Epithelial cell of proximal tubule (primary cell): ENCODE data around the gene CLEC10A. TPM values are rescaled to one million over a fixed set of nuclear protein-coding genes. Genes with fewer than 3 reads are reported as not detected.

Experiments
- DNase-seq: peaks from one replicate; pipeline ENCODE4 v3.0.0-alpha.2; 2011; ENCODE audit warnings: low read depth
- H3K4me3 ChIP-seq: 2 replicates; pipeline ENCODE4 v1.5.1; 2011; ENCODE audit warnings: low read depth, mild to moderate bottlenecking, low read length
- total RNA-seq: library from RNA; depleted of rRNA; stranded (reverse); fragments of >200 nt; gene quantifications from 2 replicates; pipeline ENCODE4 v1.2.3, GENCODE V29; 2015
- TF ChIP-seq, protein P1 (sequence below): conservative IDR thresholded peaks from 2 replicates; pipeline ENCODE4 v1.5.1; 2012; ENCODE audit warnings: low read depth, mild to moderate bottlenecking, low read length

The CLEC10A gene
- total RNA-seq, 1 donor from 2014 or later: not detected

DNA sequence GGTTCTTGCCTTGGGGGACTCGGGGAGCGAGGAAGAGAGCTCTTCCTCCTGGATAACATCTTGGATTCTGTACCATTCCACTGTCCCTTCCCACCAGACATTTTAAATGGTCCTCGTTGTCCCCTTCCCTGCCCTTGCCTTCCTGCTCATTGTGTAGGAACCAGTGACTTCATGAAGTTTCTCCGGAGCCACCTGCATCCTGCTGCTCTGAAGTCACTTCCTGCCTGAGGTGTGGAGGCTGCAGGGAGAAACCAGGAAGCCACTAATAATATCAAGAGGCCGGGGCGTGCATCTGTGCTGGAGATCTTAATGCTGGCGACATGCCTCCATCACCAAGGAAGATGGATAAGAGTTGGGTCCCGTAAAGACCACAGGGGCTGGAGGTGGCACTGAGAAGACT, 50.4 kb downstream of the CLEC10A start:
- TF ChIP-seq, protein P1, sequence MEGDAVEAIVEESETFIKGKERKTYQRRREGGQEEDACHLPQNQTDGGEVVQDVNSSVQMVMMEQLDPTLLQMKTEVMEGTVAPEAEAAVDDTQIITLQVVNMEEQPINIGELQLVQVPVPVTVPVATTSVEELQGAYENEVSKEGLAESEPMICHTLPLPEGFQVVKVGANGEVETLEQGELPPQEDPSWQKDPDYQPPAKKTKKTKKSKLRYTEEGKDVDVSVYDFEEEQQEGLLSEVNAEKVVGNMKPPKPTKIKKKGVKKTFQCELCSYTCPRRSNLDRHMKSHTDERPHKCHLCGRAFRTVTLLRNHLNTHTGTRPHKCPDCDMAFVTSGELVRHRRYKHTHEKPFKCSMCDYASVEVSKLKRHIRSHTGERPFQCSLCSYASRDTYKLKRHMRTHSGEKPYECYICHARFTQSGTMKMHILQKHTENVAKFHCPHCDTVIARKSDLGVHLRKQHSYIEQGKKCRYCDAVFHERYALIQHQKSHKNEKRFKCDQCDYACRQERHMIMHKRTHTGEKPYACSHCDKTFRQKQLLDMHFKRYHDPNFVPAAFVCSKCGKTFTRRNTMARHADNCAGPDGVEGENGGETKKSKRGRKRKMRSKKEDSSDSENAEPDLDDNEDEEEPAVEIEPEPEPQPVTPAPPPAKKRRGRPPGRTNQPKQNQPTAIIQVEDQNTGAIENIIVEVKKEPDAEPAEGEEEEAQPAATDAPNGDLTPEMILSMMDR: no peak
- DNase-seq: no peak
- H3K4me3 ChIP-seq: no peak overlapping the region

DNA sequence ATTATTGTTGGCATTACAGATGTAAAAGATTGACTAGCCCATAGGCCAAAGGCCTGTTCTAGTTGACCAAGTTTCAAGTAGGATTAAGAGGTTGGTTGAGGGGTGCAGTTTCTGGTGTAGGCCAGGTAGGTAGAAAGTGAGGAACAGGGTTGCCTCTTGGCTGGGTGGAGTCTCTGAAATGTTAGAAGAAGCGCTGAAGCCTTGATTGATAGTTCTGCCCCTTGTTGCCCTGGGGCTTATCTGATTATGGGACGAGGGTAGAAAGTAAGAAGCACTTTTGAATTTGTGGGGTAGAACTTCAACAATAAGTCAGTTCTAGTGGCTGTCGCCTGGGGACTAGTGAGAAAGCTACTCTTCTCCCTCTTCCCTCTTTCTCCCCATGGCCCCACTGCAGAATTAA, 51.0 kb downstream of the CLEC10A start:
- H3K4me3 ChIP-seq: no peak overlapping the region
- TF ChIP-seq, protein P1: no peak
- DNase-seq: no peak

DNA sequence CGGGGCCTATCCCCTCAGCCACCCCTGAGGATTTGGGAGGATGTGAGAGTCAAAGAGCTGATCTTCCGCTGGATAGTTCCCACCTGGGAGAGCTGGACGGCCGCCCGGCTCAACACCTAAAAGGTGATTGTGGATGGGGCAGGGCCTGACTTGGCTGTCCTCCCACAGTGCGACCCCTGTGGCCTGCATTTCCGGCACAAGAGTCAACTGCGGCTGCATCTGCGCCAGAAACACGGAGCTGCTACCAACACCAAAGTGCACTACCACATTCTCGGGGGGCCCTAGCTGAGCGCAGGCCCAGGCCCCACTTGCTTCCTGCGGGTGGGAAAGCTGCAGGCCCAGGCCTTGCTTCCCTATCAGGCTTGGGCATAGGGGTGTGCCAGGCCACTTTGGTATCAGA, 52.7 kb downstream of the CLEC10A start:
- no peak for DNase-seq
- TF ChIP-seq, protein P1: no peak

DNA sequence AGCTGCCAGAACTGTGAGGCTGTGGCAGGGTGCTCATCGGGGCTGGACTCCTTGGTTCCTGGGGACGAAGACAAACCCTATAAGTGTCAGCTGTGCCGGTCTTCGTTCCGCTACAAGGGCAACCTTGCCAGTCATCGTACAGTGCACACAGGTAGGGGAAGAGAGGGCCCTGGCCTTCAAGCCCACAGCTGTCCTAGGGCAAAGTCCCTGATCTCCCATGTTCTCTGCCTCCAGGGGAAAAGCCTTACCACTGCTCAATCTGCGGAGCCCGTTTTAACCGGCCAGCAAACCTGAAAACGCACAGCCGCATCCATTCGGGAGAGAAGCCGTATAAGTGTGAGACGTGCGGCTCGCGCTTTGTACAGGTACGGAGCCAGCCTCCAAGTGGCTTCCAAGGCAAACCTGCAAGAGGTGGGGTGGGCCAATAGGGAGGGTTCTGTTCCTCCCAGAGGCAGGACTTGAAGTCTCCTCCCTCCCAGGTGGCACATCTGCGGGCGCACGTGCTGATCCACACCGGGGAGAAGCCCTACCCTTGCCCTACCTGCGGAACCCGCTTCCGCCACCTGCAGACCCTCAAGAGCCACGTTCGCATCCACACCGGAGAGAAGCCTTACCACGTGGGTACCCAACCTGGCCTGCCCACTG, 53.5 kb downstream of the CLEC10A start:
- no peak overlapping the region for H3K4me3 ChIP-seq
- no peak for DNase-seq
- TF ChIP-seq, protein P1: no peak

More for the DNA sequence above, 52.7 kb downstream of the CLEC10A start:
- H3K4me3 ChIP-seq: no peak overlapping the region

DNA sequence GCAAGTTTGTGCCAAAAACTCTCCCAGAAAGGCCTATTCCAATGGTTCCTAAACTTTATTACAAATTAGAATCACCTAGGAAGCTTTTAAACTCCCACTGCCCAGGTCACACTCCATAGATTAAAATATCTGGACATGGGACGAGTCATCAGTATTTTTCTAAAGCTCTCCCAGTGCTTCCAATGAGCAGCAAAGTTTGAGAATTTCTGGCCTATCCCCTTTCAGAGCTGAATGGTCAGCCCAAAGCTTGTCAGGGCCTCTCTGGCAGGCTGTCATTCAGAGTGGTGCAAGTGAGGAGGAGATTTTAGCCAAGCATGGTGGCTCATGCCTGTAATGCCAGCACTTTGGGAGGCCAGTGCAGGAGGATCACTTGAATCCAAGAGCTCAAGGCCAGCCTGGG, 54.8 kb downstream of the CLEC10A start:
- H3K4me3 ChIP-seq: no peak overlapping the region
- no peak for DNase-seq
- TF ChIP-seq, protein P1: no peak

Other genes with a start within 250 kb of the CLEC10A start
- not detected in 2 replicates for gene TEKT1, start 248.5 kb downstream of the CLEC10A start, total RNA-seq
- gene ALOX12, start 84.2 kb downstream of the CLEC10A start, total RNA-seq: 0.98 and 1.0 TPM in 2 replicates
- gene RNASEK, start 67.6 kb downstream of the CLEC10A start, total RNA-seq: 180 and 275 TPM in 2 replicates
- gene BCL6B, start 57.2 kb downstream of the CLEC10A start, total RNA-seq: under 0.01 TPM in 1 of 2 replicates, not detected in the other
- gene SLC16A13, start 44.2 kb downstream of the CLEC10A start, total RNA-seq: 3.1 and 4.1 TPM in 2 replicates
- gene SLC16A11, start 36.2 kb downstream of the CLEC10A start, total RNA-seq: not detected in 2 replicates
- gene ASGR2, start 34.6 kb upstream of the CLEC10A start, total RNA-seq: not detected in 2 replicates
- 0.72 and 5.1 TPM in 2 replicates for gene ASGR1, start 99.1 kb upstream of the CLEC10A start, total RNA-seq
- gene DLG4, start 139.6 kb upstream of the CLEC10A start, total RNA-seq: 2.6 and 7.8 TPM in 2 replicates
- gene ACADVL, start 139.7 kb upstream of the CLEC10A start, total RNA-seq: 320 and 573 TPM in 2 replicates
- gene DVL2, start 154.3 kb upstream of the CLEC10A start, total RNA-seq: 46.5 and 68.0 TPM in 2 replicates
- 27.1 and 42.8 TPM in 2 replicates for gene PHF23, start 159.2 kb upstream of the CLEC10A start, total RNA-seq
- 298 and 570 TPM in 2 replicates for gene GABARAP, start 162.2 kb upstream of the CLEC10A start, total RNA-seq
- gene CTDNEP1, start 171.5 kb upstream of the CLEC10A start, total RNA-seq: 36.4 and 58.5 TPM in 2 replicates
- 37.0 and 54.8 TPM in 2 replicates for gene ELP5, start 172.0 kb upstream of the CLEC10A start, total RNA-seq
- 105 and 200 TPM in 2 replicates for gene CLDN7, start 182.2 kb upstream of the CLEC10A start, total RNA-seq
- 0.23 and 0.36 TPM in 2 replicates for gene SLC2A4, start 201.5 kb upstream of the CLEC10A start, total RNA-seq
- 0.14 and 0.35 TPM in 2 replicates for gene YBX2, start 214.4 kb upstream of the CLEC10A start, total RNA-seq
- gene EIF5A, start 227.4 kb upstream of the CLEC10A start, total RNA-seq: 353 and 817 TPM in 2 replicates
- gene GPS2, start 235.1 kb upstream of the CLEC10A start, total RNA-seq: 91.5 and 104 TPM in 2 replicates
- 13.4 and 19.3 TPM in 2 replicates for gene NEURL4, start 249.1 kb upstream of the CLEC10A start, total RNA-seq